HG02970 (cell line): ENCODE measurements around the gene RHBDD1.
"Not testable (repeated sequence)": the region's sequence is repeated elsewhere in the genome, so short reads cannot be mapped to it uniquely, and the experiment has no call there.

ENCODE experiments used
- ATAC-seq: cut with Tn5 transposase; IDR thresholded peaks from one replicate; pipeline ENCODE4 v1.9.1; 2021; ENCODE audit warnings: mild to moderate bottlenecking, moderate library complexity, moderate number of reproducible peaks; ENCODE audit not compliant: unreplicated experiment, low FRiP score

RHBDD1 gene

GRCh38 chr2:226839161-226839560, 3.3 kb downstream of the RHBDD1 start:
- ATAC-seq = no peak

DNA sequence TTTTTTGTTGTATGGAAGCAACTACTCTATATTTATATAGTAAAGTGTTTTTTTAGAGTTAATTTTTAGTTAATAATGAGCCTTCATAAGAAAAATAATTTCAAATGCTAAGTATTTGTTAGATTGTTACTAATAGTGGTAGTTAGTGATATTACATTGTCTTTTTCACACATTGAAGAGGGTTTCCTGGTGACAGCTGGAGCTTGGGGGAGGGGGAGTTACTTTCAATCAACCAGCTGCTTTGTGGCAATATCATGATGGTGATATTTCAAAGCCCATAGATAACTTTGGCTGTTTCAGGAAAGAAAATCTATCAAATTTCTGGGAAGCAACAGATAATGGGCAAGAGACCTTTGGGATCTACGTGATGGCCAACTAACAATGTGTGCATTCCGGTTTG, 4.1 kb downstream of the RHBDD1 start:
- ATAC-seq = no peak

- not testable (repeated sequence) for ATAC-seq
Measured at GRCh38 chr2:226843001-226843400, 7.1 kb downstream of the RHBDD1 start.

DNA sequence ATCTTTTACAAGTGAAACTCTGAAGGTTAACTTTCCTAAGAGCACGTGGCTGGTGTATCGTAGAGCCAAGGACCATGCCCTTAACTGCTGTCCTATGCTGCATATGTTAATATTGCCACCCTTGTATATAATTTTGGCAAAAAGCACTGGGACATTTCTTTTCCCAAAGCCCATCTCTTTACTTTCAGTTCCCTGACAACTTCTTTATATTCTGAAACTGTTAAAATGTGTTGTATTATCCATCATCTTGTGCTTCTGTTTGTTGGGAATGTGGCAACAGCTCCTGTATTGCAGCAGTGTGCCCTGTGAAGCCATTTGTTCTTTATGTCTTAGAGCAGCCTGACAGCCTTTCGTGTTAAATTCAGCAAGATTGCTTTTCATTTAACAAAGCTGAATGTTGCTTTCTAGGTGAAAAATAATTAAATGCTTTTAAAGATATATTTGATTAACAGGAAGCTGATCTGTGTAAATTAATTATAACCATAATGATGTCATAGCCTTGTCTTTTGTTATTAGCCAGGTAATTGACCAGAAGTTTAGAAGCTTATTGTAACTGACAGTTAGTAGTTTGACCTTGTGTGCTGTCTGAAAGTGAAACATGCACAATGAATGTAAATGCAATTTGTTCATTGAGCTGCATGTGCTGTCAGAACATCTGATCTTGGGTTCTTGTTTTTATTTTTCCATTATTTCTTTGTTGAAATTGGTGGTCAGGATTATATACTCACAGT, 9.7 kb downstream of the RHBDD1 start:
- ATAC-seq = no peak

GRCh38 chr2:226847090-226847489, 11.2 kb downstream of the RHBDD1 start:
- no peak for ATAC-seq

DNA sequence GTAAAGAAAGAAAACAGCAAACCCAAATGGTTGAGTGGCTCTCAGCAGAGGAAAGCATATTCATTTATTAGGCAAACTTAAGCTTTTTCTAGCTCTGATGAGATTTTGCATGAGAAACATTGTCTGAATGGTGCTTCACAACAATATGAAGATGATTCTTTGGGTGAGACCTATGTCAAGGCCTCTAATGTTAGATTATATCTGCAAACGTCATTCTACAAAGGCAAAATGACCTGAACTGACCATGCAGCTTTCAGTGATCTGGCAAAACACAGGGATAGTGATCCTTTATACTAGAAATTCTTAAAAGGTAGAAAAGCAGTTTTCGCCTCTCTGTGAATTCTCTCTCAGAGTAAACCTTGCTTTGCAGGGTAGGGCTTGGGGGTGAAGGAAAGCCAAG, 11.7 kb downstream of the RHBDD1 start:
- ATAC-seq = no peak

DNA sequence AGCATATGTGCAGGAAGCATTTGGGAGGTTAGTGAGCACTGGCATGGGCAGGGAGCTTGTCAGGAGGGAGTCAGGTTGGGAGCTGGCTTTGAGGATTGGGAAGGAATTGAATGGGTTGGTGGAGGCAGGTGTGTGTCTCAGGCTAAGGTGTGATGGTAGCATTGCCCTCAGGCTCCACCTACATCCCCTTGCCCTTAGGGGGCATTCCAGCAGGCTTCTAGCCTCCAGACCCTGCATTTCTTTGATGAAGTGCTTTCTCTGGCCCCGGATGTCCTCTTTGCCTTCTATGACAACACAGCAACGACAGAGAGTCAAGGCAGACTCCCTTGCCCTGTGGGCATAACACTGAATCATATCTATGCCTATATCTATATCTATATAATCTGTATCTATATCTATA, 13.5 kb downstream of the RHBDD1 start:
- no peak for ATAC-seq

DNA sequence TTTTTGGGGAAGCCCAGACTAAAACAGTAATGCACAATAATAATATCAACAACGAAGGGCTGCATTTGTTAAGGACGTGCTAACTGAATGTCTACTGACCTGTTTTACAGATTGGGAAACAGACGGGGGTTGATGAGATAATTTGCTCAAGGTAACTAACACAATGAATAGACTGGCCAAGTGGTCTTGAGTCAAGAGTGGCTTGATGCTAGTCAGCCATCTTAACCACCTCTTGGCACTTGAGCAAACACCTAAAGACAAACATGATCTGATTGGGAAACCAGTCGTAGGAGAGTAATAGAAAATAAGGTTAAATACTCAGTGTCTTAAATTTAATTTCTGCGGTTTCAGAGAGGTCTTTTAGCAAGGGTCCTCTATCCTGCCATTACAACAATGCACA, 14.2 kb downstream of the RHBDD1 start:
- ATAC-seq = no peak

DNA sequence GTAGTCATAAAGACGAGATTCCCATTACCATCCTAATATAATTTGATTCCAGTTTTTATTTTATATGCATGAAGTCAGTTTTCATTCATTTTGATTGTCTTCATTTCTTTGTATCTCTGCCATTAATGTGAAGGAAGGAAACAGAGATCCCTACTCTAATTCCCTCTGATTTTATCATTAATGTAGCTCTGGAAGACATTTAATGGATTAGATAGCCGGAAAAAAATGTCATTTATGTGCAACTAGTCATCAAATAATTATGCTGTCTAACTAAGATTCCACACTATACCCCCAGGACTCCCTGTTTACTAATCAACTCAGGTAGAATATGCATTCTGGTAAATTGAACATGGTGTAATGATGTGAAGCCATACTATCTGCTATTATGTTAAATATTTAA, 19.9 kb downstream of the RHBDD1 start:
- no peak for ATAC-seq

DNA sequence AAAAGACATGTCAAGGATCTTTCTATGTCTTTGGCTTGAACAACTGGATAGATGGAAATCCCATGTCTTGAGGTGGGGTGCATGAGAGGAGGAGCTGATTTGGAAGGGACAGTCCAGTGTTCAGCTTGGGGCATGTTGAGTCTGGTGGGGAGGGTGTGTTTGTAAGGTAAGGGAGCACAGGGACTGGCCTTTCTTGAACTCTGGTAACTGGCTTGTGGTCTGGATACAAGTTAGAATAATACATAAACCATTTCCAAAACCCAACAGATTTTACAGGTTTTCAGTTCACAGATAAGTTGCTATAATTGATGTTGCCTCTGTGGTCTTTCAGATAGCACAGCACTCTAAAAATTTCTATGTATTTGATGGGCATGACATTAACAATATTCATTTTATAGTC, 24.2 kb downstream of the RHBDD1 start:
- no peak for ATAC-seq

GRCh38 chr2:226862623-226863022, 26.8 kb downstream of the RHBDD1 start:
- ATAC-seq = no peak

- ATAC-seq = no peak
Measured at GRCh38 chr2:226865273-226865672, 29.4 kb downstream of the RHBDD1 start.

- no peak for ATAC-seq
Measured at GRCh38 chr2:226865710-226866109, 29.9 kb downstream of the RHBDD1 start.

DNA sequence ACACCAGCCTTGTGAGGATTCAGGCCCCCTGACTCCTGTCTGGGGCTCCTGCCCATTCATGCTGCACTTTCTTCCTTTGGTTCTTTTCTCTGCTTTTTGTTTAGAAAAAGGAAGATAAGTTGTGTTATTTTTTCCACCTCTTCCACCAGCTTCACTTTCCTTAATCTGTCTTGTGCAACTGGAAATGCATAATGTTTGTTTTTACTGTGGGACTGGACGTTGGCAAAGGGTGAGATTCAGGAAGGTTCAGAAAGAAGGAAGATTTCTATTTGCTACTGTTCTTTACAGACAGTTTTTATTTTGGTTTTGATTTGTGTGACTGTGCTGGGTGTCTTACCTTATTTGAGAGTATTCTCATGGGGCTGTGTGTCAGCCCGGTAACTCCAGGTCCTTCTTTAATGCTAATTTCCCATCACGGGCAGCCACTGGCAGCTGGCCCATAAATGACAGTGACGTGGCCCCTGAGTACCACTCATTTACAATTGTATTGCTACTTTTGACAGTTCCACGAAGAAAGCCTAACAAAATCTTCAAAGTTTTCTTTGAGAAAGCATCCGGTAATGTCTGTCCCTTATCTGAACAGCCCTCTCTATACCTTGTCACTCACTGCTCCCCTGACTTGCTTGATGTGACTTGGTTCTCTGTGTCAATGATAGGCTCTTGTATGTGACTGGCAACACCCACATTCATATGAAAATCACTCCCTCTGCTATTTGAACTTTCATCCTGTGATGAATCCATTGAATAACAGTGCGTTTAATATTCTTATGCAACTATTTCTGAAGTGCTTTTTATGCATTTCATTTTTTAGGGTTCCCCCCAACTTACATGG, 32.7 kb downstream of the RHBDD1 start:
- no peak for ATAC-seq

GRCh38 chr2:226869371-226869770, 33.5 kb downstream of the RHBDD1 start:
- no peak for ATAC-seq

GRCh38 chr2:226873051-226873620, 37.3 kb downstream of the RHBDD1 start:
- no peak for ATAC-seq

DNA sequence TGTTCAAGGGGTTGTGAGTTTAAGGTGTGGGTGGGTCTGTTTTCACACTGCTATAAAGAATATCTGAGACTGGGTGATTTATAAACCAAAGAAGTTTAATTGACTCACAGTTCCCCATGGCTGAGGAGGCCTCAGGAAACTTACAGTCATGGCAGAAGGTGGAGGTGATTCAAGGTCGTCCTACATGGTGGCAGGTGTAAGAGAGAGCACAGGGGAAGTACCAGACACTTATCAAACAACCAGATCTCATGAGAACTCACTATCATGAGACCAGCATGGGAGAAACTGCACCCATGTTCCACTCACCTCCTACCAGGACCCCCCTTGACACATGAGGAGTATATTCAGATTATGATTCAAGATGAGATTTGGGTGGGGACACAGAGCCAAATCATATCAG, 38.0 kb downstream of the RHBDD1 start:
- ATAC-seq = no peak

- ATAC-seq = no peak
Measured at GRCh38 chr2:226874749-226875148, 38.9 kb downstream of the RHBDD1 start.

DNA sequence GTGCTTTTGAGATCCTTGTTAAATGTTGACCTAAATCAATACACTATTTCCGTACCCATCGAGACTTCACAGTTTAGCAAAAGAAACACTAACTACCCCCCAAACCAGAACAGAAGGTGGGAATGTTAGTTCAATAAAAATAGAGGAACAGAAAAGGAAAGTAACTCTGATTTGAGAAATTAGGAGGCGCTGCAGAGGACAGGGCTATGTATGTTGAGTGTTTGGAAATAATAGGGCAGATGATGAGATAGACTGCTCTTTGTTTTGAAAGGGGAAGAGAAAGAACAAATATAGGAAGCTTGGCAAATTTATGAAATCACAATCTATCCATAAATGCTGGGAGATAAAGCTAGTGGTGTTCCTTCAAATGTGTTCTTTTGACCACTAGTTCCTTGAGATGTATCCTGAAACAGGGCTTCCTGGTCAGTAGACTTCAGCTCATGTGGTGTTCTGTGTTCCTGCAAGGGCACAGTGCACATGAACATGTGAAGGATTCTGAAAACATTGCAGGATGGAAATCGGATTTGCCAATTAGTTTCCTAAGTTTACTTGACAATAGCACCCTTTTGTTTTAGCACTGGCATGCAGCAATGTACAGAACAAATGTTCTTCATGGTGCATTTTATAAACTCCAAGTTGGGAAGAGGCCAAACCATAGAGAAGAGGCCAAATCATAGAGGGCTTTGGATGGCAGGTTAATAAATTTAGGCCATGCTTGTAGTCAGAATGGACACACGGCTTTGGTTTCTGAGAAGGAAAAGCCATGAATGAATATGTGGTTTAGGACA, 39.8 kb downstream of the RHBDD1 start:
- no peak for ATAC-seq

DNA sequence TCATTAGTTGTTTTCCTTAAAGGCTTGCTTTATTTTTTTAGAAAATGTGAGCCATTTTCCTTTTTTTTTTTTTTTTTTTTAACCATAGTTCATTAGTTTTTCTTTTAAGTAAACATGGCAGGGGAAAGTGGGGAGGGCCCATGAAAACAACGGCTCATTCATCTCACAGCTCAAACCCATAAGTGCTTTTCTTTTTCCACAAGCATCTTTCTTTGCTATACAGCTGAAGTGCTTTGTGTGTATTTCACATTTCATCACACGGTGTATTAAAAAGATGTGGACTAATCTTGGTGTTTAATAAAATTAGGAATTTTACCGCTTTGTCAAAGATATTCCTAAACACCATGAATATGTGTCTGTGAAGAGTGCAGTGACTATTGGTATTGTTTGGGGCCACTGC, 41.6 kb downstream of the RHBDD1 start:
- ATAC-seq = no peak

- ATAC-seq = no peak
Measured at GRCh38 chr2:226881287-226881686, 45.4 kb downstream of the RHBDD1 start.
